SK-N-SH treated with all-trans-retinoic acid at 6 μM for 48 hours (cell line): ENCODE measurements around the gene PLEKHM3.

Experiments used
- ATAC-seq: fragments of 200-7000 bp; cut with Tn5 transposase; 3 replicates; pipeline ENCODE4 v1.9.1; 2020; ENCODE audit warnings: mild to moderate bottlenecking, moderate library complexity
- ARNTL ChIP-seq: fragments of 450-650 bp; formaldehyde crosslinking; IDR thresholded peaks from 2 replicates; pipeline ENCODE4 v1.5.0; 2020; ENCODE audit warnings: low read depth, mild to moderate bottlenecking, moderate library complexity, borderline replicate concordance
- BACH2 ChIP-seq: fragments of 250-450 bp; sonication (Bioruptor Pico); IDR thresholded peaks from 2 replicates; pipeline ENCODE4 v1.9.0; 2021; ENCODE audit warnings: mild to moderate bottlenecking, borderline replicate concordance
- CREB5 ChIP-seq: fragments of 250-450 bp; sonication (Bioruptor Pico); IDR thresholded peaks from 2 replicates; pipeline ENCODE4 v1.5.1; 2020; ENCODE audit warnings: low read depth, mild to moderate bottlenecking, moderate library complexity
- CSDC2 ChIP-seq: fragments of 250-450 bp; sonication (Bioruptor Pico); IDR thresholded peaks from 2 replicates; pipeline ENCODE4 v1.5.0; 2020; ENCODE audit warnings: mild to moderate bottlenecking, moderate library complexity
- CSRNP3 ChIP-seq: fragments of 250-450 bp; sonication (Bioruptor Pico); IDR thresholded peaks from 2 replicates; pipeline ENCODE4 v1.5.1; 2021; ENCODE audit warnings: mild to moderate bottlenecking, moderate library complexity
- ESRRG ChIP-seq: fragments of 250-450 bp; sonication (Bioruptor Pico); IDR thresholded peaks from 2 replicates; pipeline ENCODE4 v1.6.1; 2021; ENCODE audit warnings: mild to moderate bottlenecking
- ISL1 ChIP-seq: fragments of 250-450 bp; sonication (Bioruptor Pico); IDR thresholded peaks from 2 replicates; pipeline ENCODE4 v2.1.2; 2022; ENCODE audit warnings: mild to moderate bottlenecking, moderate library complexity
- OSR1 ChIP-seq: fragments of 250-450 bp; sonication (Bioruptor Pico); IDR thresholded peaks from 2 replicates; pipeline ENCODE4 v1.8.0; 2022; ENCODE audit warnings: moderate library complexity, mild to moderate bottlenecking, inconsistent platforms
- PATZ1 ChIP-seq: fragments of 250-450 bp; sonication (Bioruptor Pico); IDR thresholded peaks from 2 replicates; pipeline ENCODE4 v1.8.0; 2020; ENCODE audit warnings: mild to moderate bottlenecking, moderate library complexity, borderline replicate concordance
- POU6F1 ChIP-seq: fragments of 250-450 bp; sonication (Bioruptor Pico); IDR thresholded peaks from 2 replicates; pipeline ENCODE4 v1.8.0; 2021; ENCODE audit warnings: low read depth, mild to moderate bottlenecking, moderate library complexity, borderline replicate concordance
- PPARA ChIP-seq: fragments of 250-450 bp; sonication (Bioruptor Pico); IDR thresholded peaks from 2 replicates; pipeline ENCODE4 v1.5.0; 2020; ENCODE audit warnings: mild to moderate bottlenecking, borderline replicate concordance
- RARB ChIP-seq: fragments of 250-450 bp; sonication (Bioruptor Pico); IDR thresholded peaks from 2 replicates; pipeline ENCODE4 v1.8.0; 2021; ENCODE audit warnings: mild to moderate bottlenecking, moderate library complexity
- SNAI2 ChIP-seq: fragments of 250-450 bp; sonication (Bioruptor Pico); IDR thresholded peaks from 2 replicates; pipeline ENCODE4 v1.5.0; 2020; ENCODE audit warnings: mild to moderate bottlenecking, moderate library complexity
- TCF4 ChIP-seq: fragments of 250-450 bp; sonication (Bioruptor Pico); IDR thresholded peaks from 2 replicates; pipeline ENCODE4 v1.8.0; 2021; ENCODE audit warnings: mild to moderate bottlenecking, moderate library complexity, borderline replicate concordance
- TOX ChIP-seq: fragments of 250-450 bp; sonication (Bioruptor Pico); IDR thresholded peaks from 2 replicates; pipeline ENCODE4 v1.8.0; 2021; ENCODE audit warnings: mild to moderate bottlenecking, moderate library complexity, borderline replicate concordance
- TSHZ2 ChIP-seq: fragments of 250-450 bp; sonication (Bioruptor Pico); IDR thresholded peaks from 2 replicates; pipeline ENCODE4 v1.5.0; 2020; ENCODE audit warnings: mild to moderate bottlenecking, moderate library complexity
- ZC3H10 ChIP-seq: fragments of 250-450 bp; sonication (Bioruptor Pico); IDR thresholded peaks from 2 replicates; pipeline ENCODE4 v1.5.1; 2021; ENCODE audit warnings: mild to moderate bottlenecking, moderate library complexity
- ZNF565 ChIP-seq: fragments of 450-650 bp; formaldehyde crosslinking; conservative IDR thresholded peaks from 2 replicates; pipeline ENCODE4 v1.5.0; 2020; ENCODE audit warnings: low read depth, mild to moderate bottlenecking, moderate library complexity
- ZNF8 ChIP-seq: fragments of 450-650 bp; formaldehyde crosslinking; IDR thresholded peaks from 2 replicates; pipeline ENCODE4 v1.5.0; 2020; ENCODE audit warnings: mild to moderate bottlenecking, moderate library complexity

Gene PLEKHM3

GRCh38 chr2:207896525-207897285 lies 128.6 kb downstream of the PLEKHM3 start:
- no peak for TF ChIP-seq CREB5 (CRISPR knock-in tag)
- TF ChIP-seq ARNTL (CRISPR knock-in tag), result no peak
- no peak for TF ChIP-seq POU6F1
- TF ChIP-seq RARB (CRISPR knock-in tag), result no peak
- no peak for TF ChIP-seq CSDC2 (CRISPR knock-in tag)
- no peak for TF ChIP-seq SNAI2 (CRISPR knock-in tag)
- TF ChIP-seq TSHZ2 (CRISPR knock-in tag), result no peak
- TF ChIP-seq ZNF565 (CRISPR knock-in tag), result no peak
- TF ChIP-seq PPARA (CRISPR knock-in tag), result no peak
- TF ChIP-seq OSR1 (CRISPR knock-in tag), result no peak
- no peak for TF ChIP-seq BACH2
- no peak for TF ChIP-seq ZNF8 (CRISPR knock-in tag)
- TF ChIP-seq ESRRG, result no peak
- no peak for TF ChIP-seq ZC3H10 (CRISPR knock-in tag)
- no peak for TF ChIP-seq CSRNP3 (CRISPR knock-in tag)
- TF ChIP-seq, all 23 proteins: peak for 0
- peak; percentile 53; the same call in 2 of the 3 replicates for ATAC-seq

- no peak for ATAC-seq
- TF ChIP-seq BACH2, result no peak
- TF ChIP-seq PATZ1 (CRISPR knock-in tag), result no peak
- no peak for TF ChIP-seq POU6F1
- TF ChIP-seq TSHZ2 (CRISPR knock-in tag), result no peak
- no peak for TF ChIP-seq ZNF8 (CRISPR knock-in tag)
- no peak for TF ChIP-seq OSR1 (CRISPR knock-in tag)
- TF ChIP-seq PPARA (CRISPR knock-in tag), result no peak
- no peak for TF ChIP-seq ISL1 (CRISPR knock-in tag)
- no peak for TF ChIP-seq TOX (CRISPR knock-in tag)
- TF ChIP-seq TCF4 (CRISPR knock-in tag), result no peak
- TF ChIP-seq CSRNP3 (CRISPR knock-in tag), result no peak
Measured at GRCh38 chr2:207895274-207895860, 130.0 kb downstream of the PLEKHM3 start.
